ENCODE measurements around the gene TLCD5.

The TLCD5 gene

DNA sequence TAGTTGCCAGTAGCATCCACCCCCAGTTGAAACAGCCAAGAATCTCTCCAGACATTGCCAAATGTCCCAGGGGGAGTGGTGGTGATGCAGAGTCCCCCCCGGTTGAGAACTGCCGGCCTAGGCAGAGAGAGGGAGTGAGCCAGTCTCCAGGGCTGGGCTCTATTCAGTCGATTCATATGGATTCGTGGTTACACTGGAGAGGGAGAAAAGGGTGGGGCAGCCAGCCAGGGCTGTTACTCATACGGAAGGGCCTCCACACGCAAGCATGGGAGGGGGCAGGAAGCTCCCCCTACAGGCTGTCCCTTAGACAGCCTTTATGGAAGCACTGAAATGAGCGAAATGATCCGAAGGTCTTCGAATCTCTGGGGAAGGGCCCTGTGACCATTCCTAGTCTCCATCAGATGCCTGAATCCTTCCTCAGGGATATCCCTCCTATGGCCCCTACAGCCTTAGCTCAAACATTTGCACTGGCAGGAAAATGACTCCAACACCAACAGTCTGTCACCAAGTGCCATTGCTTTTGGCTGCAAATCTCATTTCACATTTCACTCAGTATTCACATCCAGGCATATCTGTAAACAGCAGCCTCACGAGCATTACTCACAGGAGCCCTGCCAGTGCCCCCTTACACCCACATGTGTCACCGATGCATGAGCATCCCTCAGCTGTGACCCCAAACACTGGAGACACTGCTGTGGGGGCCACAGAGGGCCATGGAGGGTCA, 18.4 kb upstream of the TLCD5 start:
- FAIRE-seq (no peak), DNase-seq (ENCODE audit: insufficient read length, low spot score) (no peak)

DNA sequence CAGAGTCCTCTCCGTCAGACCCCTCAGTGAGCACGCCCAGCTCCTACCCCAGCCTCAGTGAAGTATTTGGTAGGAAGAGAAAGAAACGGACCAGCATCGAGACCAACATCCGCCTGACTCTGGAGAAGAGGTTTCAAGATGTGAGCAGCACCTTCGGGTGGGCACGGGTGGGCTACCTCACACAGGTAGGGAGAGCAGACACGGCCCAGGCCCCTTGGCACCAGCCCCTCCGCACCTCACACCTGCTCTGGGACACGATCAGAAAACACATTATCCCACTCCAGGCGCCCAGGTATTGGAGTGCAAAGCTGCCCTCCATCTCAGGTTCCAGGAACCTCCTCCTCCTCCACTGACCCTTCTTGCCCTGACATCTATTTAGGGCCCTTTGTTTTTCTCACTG, 17.6 kb upstream of the TLCD5 start:
- DNase-seq (ENCODE audit: insufficient read length, low spot score) (no peak), FAIRE-seq (no peak)

DNA sequence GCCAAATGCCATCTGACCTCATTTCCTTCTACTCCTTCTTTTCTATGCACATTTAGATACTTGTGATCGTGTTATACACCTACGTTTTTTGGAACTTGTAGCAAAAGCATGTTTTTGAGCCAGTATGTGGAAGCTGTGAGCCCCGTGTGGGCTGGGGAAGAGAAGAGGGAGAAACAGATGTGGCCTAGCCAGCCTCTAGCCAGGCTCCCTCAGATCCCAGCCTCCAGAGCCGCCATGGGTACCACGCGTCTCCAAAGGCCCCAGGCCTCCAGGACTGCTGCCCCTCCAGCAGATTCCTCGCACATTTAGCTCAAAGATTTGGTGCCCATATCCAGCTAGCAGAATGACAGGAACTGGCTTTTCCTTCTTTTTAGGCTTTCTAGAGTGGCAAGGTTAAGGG, 17.0 kb upstream of the TLCD5 start:
- FAIRE-seq: no peak

DNA sequence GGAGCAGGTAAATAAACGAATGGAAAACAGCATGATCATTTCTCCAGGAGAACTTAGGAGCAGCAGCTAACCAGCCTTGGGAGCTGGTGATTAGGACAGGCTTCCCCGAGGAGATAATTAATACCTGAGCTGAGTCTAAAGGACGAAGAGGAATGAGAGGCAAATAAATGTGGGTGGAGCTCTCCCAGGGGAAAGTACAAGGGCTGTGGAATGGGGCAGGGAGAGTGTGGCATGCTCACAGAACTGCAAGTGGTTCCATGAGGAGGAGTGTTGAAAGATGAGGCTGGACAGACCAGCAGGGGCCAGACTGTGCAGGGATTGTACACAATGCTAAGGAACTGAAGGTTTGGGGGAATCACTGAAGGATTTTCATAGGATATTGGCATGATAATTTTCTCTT, 14.2 kb upstream of the TLCD5 start:
- no peak for DNase-seq (ENCODE audit: insufficient read length, low spot score)

More for the DNA sequence above, 17.0 kb upstream of the TLCD5 start:
- no peak for DNase-seq (ENCODE audit: insufficient read length, low spot score)

DNA sequence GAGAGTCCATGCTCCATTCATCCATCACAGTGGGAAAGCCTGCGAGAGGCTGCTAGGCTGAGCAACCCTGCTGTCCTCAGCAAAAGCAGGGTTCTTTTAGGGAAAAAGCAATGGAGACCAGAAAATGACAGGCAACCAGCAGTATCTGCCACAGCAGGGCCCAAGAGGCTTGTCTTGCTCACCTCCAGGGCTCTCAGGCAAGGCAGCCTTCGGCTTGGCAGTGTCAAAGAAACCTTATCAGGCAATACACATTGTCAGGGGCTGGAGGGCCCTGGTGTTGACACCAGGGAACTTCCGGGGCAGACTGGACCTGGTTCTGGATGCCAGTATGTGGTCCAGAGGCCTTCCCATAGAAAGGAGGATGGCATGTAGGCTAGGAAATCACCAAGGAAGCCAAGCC, 10.2 kb upstream of the TLCD5 start:
- no peak for DNase-seq (ENCODE audit: insufficient read length, low spot score)
- FAIRE-seq: no peak

More for the DNA sequence above, 14.2 kb upstream of the TLCD5 start:
- no peak for FAIRE-seq

DNA sequence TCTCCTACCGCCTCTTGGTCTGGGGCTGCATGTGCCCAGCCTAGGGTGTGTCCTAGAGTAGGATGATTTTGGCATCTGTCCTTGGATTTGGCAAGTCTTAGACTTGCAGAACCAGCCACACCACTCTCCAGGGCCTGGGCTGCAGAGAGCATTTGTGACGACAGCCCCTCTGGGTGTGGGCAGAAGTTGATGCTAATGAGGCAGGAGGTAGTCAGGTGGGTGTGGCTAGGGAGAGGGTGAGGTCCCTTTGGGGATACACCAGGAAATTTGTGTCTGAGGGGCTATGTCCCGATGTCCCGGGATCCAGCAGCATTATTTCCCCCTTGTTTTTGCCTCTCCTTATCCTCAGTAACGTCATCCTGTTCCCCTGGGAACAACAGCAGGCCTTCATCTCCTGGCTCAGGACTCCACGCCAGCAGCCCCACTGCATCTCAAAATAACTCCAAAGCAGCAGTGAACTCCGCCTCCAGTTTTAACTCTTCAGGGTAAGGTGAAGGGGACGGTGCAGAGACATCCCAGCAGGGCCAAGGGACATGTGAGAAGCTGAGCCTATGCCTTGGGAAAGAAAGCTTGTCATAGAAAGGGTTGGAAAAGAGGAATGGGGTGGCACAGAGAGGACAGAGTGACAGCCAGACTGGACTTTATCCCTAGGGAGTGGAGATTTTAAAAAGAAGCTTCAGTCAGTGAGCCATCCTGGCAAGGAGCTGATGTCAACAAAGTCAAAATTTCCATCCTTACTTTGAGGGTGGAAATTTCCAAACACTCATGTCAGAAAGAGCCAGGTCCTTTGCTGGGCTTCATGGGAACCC, 8.0 kb upstream of the TLCD5 start:
- FAIRE-seq: no peak
- DNase-seq (ENCODE audit: insufficient read length, low spot score): no peak

DNA sequence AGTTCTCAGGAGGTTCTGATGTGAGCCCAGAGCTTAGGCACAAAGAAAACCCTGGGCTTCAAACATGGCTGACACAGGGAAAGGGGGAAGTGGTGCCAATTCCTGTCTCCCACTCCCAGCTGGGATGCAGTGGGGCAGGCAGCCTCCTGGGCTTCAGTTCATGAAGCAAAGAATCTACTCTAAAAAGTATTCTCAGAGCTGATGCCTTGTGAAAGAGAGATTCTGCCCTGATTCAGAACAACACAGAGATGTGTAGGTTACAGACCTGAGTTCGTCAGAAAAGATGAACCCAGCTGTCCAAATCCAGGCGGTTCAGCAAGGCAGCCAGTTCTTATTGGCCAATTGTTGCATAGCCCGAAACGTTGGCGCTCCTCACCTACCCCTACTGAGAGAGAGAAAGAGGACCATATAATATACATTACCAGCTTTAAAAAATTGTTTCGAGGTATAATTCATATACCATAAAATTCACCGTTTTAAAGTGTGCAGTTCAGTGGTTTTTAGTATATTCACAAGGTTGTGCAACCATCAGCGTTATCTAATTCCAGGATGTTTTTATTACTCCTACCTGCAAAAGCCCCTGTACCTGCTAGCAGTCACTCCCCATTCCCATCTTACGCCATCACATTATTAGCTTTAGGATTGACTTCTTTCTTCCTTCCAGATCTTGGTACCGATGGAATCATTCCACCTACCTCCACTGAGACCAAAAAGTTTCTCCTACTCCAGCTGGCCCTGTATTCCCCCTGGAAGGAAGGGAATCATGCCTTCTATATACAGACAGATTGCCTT, 7.2 kb upstream of the TLCD5 start:
- FAIRE-seq (no peak), DNase-seq (ENCODE audit: insufficient read length, low spot score) (no peak)

DNA sequence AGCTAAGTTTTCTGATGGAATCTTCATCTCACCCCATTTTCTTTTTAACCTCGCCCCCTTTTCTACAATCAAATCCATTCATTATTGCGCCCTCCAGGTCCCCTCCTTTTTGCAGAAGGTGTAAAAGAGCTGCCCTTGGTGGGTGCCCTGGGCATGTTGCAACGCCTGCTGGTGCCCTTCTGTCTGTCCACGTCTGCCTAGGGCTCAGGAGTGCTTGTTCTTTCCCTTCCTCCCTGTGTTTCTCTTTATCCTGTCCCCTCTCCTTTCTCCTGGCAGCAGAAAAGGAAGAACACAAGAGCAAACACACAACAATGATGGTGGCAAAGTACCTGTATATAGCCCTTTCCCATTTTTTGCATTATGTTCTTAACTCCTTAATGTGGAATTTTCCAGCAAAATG, 6.2 kb upstream of the TLCD5 start:
- DNase-seq (ENCODE audit: insufficient read length, low spot score) (no peak), FAIRE-seq (no peak)

DNA sequence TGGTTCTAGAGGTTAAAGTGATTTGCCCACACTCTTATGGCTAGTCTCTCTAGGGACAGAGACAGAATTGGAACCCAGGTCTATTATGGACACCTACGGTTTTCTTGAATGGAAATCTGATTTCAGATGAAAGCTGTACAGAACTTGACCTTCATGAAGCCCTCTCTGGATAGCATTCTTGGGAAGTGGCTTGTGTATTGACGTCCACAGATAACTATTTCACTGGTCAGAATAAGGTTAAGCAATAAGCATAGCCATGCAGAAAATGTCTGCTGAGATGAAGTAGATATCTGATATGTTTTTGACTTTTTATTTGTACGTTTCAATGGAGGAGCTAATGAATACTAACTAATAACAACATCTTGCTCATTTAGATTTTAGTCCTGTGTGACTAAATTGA, 1.1 kb downstream of the TLCD5 start:
- FAIRE-seq (no peak), DNase-seq (ENCODE audit: insufficient read length, low spot score) (no peak)

DNA sequence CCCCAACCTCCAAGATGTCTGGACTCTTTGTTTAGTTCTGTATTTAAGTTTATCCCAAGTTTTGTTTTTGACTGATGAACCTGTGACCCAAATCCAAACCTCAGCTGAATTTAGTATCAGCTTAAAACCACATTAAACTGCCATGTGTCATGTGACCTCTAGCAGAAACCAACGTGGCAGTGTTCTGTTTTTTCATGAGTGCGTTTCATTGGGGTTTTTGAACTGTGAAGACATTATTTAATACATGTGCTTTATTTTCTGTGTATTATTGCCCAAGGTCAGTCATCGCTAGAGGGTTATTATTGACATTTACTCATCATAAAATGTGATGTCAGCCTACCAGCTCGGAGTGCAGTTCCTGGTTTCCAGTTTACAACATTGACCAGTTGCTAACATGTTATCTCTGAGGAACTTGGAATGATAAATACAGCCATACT, 1.8 kb downstream of the TLCD5 start:
- DNase-seq (ENCODE audit: insufficient read length, low spot score) (no peak), FAIRE-seq (no peak)

DNA sequence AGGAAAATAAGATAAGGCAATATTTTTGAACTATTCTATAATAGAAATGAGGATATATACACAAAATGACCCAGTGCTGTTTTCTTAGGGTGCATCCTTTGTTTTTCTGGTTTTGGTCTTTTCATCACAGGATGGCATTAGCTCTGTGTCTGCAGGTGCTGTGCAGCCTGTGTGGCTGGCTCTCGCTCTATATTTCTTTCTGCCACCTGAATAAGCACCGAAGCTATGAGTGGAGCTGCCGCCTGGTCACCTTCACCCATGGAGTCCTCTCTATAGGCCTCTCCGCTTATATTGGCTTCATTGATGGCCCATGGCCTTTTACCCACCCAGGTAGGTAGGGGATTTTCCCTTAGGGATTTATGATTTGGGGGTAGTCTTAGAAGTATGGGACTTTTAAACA, 2.2 kb downstream of the TLCD5 start:
- DNase-seq (ENCODE audit: insufficient read length, low spot score) (no peak), FAIRE-seq (no peak)

DNA sequence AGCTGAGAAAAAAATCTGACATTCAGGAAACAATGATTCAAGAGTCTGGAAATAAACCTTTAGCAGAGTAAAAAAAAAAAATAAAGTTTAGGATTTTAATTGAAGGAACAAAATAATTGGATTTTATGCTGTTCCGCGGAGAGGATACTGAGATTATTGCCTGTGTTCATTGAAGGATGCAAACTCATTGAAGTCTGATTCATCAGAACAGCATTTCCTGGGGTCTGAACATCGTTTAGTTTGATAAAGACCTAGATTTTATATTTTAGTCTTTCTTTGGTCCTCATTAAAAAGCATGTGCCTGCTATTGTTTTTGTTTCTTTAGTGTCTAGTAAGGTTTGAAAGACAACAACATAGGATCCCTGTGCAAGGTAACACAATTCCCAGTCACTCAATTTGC, 4.5 kb downstream of the TLCD5 start:
- FAIRE-seq (no peak), DNase-seq (ENCODE audit: insufficient read length, low spot score) (no peak)

DNA sequence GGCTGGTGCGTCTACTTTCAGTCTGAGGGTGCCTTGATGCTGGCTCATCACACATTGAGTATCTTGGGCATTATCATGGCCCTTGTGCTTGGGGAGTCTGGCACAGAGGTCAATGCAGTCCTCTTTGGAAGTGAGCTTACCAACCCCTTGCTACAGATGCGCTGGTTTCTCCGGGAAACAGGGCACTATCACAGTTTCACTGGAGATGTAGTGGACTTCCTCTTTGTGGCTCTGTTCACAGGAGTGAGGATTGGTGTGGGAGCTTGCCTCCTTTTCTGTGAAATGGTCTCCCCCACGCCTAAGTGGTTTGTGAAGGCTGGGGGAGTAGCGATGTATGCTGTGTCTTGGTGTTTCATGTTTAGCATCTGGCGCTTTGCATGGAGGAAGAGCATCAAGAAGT, 4.9 kb downstream of the TLCD5 start:
- FAIRE-seq (no peak), DNase-seq (ENCODE audit: insufficient read length, low spot score) (no peak)

DNA sequence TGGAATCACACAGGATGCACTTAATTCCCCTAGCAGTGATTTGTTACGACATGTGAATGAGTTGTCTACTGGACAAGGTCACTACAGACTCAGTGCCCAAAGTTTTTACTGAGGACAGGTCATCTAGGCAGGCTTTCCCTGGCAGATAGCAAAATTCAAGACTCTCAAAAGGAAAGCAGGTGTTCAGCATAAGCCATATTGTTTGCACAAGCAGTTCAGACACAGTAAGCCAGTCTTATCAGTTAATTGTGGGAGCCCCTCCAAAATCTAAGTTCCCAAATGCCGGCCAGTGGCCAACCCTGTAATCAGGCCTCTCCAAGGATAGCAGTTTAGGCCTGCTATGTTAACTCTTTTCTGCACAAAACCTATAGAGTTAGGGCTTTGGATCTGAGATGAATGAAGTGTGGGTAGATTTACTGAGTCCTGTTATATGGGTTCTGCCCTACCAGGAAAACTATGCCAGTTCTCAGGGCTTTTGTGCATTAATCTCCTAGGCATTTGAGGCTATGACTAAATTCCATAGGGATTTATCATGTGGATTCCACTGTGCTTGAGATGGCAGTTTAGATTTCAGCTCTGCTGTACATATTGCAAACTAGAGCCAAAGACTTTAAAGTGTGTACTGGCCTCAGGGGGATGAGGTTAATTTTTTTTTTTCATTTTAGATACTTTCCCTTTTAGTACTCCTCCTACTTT, 6.3 kb downstream of the TLCD5 start:
- DNase-seq (ENCODE audit: insufficient read length, low spot score) (no peak), FAIRE-seq (no peak)

DNA sequence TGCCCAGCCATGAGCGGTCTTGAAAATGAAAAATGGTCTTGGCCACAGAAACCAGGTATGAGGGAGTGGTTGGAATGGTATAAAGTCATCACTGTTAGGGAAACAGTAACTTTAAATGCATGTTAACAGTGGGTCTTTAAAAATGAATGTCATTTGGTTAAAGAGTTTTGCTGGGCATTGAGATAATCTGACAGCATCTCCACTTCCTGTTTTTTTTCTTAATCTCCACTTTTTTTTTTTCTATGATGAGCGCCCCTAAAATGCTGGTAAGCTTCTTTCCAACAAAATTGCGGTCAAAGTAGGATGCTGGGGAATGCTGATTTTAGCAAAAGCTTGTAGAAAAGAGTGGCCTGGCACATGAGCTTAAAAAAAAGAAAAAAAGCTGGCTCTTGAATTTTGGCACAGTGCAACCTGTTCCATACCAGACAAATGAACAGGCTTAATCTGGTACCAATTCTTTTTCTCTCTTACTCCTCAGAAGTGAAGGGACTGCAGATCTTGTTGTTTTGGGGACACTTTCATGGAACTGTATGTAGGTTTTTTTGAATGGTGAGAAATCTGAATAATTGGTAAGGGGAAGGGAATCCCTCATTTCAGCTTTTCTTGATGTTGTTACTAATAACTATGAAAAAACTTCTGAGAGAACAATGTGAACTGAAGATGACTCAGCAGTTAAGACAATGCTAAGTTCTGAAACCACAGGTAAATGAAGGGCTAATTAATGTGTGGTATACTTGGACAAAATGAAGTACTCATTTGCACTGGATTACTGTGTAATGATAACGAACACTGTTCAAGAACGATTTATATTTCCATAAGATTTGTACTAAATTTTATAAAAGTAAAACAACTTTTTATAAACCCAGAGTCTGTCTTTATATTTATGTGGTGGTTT, 8.0 kb downstream of the TLCD5 start:
- DNase-seq (ENCODE audit: insufficient read length, low spot score) (no peak), FAIRE-seq (no peak)

DNA sequence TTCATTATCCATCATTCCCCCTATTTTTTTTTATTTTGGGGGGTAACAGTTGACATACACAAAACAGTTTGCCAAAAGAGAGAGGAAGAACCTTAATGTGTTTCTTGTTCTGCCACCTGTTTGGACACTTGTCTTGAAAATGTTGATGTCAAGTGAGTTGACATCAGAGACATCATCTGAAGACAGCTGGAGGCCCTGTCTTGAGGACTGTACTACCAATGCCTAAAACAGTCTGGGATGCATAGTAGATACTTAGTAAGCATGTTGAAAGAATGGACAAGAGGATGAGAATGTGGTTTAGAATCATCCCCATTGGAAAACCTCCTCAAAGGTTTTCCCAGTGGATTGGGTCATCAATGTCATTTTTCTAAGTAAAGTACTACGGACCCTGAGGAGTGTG, 8.7 kb downstream of the TLCD5 start:
- no peak for DNase-seq (ENCODE audit: insufficient read length, low spot score)
- no peak for FAIRE-seq

DNA sequence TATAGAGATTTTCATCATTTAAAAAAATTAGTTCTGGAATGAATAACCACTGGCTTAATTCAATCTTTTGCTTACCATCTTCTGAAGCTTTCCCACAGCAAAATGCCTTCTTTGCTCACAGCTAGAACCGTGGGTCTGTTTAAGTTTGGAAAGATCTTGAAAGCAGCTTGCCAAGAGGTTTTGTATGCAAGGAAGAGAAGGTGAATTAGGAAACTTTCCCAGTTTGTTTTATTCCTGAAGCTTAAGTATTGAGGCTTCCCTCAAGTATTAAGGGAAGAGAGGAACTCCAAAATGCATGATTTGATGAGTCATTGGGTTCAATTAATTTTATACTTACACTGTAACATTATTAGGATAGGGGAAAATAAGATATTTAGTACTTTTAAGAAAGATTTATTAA, 9.2 kb downstream of the TLCD5 start:
- FAIRE-seq (no peak), DNase-seq (ENCODE audit: insufficient read length, low spot score) (no peak)

DNA sequence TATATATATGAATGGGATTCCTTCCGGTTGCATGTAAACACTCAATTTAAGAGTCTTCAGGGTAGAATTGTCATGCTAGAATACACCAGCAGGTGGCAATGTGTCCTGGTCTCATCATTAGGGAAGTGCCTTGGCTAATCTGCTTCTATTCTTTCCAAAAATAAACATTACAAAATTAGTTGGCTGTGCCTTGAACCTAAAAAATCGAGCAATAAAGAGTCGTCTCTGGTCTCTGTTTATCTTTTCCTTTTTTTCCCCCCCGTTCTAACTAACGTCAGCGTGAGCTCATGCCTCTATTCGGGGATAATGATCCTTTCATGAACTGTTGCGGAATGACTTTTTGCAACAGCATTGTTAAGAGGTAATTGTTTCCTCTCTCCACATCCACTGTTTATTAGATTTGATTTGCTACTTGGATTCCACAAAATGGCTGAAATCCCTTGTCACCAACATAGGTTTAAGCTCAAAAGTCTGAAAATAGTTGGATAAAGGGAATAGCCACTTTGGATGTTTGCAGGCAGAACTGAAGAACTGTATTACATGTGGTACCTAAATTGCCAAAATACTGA, 9.9 kb downstream of the TLCD5 start:
- FAIRE-seq: peak; percentile 76
- DNase-seq (ENCODE audit: insufficient read length, low spot score): peak; percentile 34

DNA sequence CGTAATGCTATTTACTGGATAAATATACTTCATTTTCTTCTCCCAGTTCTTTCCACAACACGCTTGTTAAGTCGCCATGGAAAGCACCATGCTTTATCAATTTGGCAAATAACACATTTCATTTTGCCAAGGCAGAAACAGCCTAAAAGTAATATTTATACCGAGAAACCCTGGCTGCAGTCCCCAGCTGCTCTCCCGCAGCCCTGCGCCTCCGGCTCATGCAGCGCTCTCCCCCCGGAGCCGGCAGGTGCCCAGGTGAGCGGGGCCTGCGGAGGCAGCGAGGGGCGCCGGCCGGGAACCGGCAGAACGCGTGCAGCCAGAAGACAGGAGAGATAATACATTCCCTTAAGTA, 10.4 kb downstream of the TLCD5 start:
- no peak for FAIRE-seq
- DNase-seq (ENCODE audit: insufficient read length, low spot score): peak; percentile 34
